NCI-H526 treated with DMSO at 0.1 percent for 48 hours (cell line): ENCODE results near the gene WNT11.

Source experiments
- DNase-seq: peaks from one replicate; lab custom pipeline; 2025; lab: John Stamatoyannopoulos, UW

The WNT11 gene

DNA sequence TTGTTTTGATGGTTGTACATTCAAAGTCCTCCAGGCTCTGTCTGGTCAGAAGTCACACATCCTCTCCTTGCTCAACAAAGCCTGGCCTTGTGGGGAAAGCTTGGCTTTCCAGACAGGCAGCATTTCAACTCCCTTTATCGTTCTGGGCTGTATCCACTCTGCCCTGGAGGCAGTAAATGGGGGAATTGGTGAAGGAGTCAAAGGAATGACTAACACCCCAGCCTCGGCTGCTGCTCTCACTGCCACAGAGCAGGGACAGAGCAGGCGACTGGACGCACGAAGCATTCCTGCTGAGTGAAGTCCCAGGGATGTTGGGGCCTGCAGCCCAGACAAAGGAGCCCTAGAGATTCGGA is 52.8 kb downstream of the WNT11 start:
- no peak for DNase-seq

DNA sequence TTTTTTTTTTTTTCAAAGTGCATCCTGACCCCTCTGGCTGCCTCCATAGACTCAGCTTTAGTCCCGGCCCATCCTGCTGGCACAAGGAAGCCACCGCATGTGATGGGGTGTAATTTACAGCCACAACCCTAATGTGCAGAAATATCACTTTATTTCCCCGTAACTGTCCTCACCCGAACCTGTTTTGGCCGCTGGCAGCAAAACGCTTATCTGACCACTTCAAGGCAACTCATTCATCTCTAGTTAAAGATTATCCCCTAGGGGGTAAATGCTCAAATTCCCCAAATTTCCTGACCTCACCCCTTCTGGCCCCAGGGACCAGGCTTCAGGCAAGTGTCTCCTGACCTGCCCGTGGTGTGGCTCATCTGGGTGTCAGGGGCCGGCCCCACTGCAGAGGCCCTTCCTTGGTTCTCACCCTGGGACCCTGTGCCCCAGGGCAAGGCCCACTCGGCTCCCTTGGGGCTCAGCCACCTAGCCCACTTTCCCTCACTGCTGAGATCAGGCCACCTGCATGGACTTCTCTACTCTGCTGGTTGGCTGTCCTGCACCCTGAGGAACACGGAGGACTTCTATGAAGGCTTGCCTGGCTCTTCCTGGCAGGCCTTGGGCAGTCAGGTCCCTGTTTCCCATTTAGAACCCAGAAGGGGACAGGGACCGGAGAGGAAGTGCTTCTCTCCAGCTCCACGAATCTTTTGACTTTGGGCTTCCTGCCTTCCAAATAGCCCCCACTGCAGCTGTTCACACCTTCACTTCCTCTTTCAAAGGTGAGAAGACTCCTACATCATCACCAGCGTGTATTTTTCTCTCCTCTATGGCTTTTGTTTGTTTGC is 53.3 kb downstream of the WNT11 start:
- DNase-seq = no peak

DNA sequence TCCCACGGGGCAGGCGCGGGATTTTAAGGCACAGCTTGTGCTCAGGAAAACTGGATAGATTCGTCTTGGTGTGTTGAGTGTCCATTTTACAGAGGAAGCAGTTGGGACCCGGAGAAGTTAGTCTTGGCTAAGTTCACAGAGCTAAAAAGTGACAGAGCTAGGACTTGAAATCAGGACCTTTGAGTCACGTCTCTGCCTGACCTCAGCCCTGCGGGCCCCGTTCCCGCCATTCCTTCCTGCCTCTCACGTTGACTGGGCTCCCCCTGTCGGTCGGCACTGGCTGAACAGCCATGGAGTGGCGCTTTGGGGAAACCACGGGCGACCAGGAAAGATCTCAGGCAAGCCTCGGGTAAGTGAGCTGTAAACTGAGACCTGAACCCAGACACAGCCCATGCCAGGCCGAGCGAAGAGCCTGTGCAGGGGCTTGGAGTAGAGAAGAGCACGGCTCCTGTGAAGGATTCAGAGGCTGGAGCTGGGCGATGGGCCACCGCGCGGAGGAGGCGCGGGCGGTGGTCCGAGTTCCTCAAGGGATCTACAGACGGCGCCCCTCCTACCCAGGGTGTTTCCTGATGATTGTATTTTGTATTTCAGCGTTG is 54.1 kb downstream of the WNT11 start:
- peak; percentile 16 for DNase-seq

DNA sequence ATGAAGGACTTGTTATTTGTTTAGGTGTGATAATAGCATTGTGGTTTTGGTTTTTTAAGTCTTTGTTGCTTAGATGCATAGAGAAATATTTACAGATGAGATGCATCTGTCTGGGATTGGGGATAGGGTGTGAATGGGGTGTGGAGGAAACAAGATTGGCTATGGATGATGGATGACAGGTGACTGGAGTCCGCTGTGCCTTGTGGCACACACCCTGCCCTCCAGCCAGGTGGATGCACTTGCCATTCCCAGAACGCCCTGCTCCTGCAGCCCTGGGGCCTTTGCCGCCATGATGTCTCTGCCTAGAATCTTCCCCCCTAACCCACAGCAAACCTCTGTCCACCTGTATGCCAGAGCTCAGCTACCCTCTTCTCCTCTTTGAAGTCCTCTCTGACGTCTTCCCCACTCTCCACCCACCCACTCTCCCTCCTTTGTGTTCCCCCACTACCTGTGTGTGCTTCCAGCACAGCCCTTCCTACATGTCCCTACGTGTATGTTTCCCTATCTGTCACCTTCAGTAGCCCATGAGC is 54.7 kb downstream of the WNT11 start:
- DNase-seq = no peak

DNA sequence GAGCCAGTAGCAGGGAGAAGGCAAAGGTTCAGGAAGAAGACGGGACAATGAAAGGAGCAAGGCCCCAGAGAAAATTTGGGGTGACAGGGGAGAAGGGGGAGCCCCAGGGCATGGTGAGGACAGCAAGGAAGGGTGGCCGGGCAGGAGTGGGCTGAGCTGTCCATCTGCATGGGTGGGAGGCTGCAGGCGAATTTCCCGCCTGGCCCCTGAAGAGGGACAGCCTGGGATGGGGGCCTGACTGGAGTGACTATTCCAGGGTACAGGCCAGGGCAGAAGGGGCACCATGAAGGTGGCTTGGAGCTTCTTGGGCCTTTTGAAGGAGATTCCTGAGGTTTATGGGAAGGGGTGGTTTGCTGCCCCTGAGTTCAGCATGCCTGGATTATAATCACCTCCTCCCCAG is 56.2 kb downstream of the WNT11 start:
- no peak for DNase-seq

DNA sequence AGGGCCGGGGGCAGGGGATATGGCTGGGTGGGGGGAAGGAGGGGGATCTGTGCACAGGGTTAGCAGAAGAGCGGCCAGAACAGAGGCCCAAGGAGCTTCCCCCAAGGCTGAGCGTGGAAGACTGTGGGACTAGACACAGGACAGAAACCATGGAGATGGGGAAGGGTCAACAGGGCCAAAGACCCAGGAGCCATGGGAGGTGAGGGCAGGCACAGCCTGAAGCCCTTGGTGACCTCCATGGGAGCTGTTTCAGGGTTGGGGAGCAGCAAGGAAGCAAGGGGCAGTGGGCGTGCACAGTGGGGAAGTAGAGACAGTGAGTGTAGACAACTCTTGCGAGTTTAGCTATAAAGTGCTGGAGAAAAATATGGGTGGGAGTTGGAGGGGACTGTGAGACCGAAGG is 56.6 kb downstream of the WNT11 start:
- no peak for DNase-seq

DNA sequence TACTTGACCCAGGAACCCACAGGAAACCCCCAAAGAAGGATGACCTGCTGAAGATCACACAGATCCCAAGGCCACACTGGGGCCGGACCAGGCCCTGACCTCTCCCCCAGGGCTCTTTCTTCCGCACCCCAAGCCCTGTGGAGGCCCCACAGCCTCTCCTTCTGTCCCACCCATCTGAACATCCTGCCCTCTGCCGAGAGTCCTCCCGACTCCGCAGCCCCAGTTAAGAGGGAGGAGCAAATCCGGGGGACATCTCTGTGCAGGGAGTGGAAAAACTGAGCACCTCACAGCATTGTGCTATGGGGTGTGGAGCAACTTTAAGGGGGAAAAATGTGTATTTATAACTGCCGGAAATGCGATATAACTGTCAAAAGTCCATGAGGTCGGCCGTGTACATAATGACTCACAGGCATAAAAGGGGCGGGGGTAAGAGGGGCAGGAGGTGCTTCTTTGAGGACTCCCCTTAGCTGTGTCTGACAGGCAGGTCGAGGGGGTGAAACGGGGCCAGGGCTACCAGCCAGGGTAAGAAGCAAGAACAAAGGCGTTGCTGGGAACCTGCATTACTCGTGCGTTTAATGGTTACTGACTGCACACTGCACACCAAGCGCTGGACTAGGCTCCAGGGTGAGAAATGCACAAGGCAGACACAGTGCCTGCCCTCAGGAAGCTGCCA is 57.2 kb downstream of the WNT11 start:
- DNase-seq = no peak

DNA sequence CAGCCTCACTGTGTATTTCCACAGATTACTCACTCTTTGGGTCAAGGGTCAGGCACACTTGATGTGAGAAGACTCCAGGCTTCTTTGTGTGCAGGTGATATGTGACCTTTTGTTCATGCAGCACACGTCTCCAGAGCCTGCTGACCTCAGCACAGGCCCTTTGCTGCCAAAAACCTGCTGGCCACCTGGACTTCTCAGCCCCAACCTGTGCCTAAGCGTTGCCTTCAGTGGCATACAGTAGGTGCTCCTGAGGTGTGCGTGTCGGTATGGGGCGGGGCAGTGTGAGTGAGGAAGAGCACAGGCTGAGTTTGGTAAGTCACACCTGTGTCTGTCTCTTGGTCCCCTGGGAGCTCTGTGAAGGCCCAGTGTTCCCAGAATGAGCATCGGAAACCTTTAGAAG is 58.1 kb downstream of the WNT11 start:
- no peak for DNase-seq

DNA sequence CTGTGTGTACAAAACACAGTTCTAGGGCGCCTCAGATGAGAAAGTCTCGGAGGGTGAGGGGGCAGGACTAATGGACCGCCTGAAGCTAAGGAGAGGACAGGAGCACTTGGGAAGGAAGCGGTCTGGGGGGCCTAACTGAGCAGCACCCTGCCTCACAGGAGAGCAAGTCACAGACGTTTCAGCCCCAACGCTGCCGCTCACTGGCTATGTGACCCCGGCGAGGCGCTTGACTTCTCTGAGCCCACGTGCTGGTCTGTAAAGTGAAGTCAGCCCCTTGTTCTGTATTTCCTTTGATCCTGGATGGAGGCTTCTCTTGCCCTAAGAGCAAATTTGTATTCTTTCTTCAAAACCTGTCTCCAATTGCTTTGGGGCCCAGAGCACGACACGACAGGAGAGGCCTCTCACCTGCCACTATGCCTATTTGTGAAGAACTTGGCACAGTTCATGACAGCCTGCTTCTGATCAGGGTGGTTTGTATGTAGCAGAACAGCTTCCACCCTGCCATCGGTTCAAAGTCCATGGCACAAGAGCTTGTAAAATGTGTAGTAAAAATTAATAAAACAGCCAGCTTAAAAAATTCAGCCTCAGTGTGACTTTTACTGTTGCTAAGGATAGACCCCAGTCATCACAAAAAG is 59.1 kb downstream of the WNT11 start:
- no peak for DNase-seq

DNA sequence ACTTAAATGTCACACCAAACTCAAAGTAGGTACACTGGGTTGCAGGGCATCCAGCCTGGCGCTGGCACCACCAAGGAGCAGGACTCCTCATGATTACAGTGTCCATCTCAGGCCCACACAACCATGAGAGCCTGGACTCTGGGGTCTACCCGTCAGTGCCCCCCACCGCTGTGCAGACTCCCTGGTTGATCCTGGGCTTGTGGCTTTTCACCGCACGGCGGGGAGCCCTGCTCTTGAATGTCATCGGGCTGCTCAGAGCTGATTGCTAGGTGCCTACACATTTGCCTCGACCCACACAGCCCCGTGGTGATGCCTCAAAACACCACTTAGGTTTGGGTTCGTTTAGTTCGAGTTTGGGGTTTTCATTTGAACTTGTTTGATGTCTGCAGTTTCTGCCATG is 63.0 kb downstream of the WNT11 start:
- no peak for DNase-seq

DNA sequence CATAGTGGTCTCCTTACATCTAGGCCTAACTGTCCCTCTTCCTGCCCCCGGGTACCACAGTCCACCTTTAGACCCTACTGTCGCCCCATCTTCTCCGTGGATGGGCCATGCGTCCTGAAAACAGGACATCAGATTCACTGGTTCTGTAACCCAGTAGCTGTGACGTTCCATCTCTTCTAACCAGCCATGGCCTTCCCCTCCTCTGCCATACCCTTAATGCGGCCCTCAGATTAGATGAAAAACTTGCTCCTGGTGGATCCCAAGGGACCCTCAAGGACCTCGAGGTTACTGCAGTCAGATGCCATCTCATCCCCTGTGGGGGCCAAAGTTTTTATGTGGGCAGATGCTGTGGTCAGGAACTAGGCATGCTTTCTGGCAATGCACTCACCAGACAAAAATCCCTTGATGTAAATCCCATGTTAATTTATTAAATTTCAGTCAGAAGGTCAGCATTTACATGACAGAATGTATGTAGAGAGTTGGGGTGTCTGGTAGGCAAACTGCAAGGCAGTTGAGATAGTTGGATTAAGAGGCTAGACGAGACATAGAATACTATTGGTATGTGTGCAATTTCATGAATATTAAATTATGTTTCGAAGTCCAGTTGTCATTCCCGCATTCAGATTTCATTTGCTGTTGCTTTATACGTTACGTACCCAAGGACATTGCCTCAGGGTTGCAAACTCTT is 64.3 kb downstream of the WNT11 start:
- DNase-seq = no peak

DNA sequence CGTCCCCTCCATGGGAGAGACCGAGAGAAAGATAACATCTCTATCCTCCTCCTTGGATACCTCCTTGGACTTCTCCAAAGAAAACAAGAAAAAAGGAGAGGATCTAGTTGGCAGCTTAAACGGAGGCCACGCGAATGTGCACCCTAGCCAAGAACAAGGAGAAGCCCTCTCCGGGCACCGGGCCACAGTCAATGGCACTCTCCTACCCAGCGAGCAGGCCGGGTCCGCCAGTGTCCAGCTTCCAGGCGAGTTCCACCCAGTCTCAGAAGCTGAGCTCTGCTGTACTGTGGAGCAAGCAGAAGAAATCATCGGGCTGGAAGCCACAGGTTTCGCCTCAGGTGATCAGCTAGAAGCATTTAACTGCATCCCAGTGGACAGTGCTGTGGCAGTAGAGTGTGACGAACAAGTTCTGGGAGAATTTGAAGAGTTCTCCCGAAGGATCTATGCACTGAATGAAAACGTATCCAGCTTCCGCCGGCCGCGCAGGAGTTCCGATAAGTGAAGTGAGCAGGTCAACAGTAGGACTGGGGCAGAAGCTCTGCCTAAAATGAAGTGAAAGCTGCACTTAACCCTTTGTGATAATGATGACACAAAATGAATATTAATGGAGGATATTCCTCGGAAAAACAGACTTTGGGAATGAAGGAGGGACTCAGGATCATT is 65.3 kb downstream of the WNT11 start:
- DNase-seq = no peak

DNA sequence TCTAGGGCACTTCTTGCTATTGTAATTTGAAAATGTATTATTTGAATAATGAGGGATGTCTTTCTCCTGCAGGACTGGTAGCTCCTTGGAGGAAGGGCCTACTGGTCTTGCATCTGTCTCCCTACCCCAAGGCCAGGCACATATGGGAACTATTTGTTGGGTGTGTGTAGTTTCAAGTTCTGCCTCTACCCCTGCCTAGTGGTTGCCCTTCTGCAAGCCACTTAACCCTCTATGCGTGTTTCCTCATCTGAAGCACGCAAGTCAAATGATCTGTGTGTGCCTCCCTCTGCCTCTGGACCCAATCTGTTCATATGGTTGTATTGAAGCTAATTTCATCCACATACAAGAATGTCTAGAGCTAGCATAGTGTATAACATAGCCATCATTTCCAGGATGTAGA is 67.0 kb downstream of the WNT11 start:
- no peak for DNase-seq
